HG02981 (cell line): ENCODE results near the gene SLC5A12.
A peak's percentile ranks its signal among the peaks of the same experiment; 100 is the strongest.

ENCODE experiments used
- ATAC-seq: cut with Tn5 transposase; IDR thresholded peaks from one replicate; pipeline ENCODE4 v1.9.1; 2021; ENCODE audit warnings: mild to moderate bottlenecking, moderate library complexity; ENCODE audit not compliant: unreplicated experiment

Gene SLC5A12, protein sequence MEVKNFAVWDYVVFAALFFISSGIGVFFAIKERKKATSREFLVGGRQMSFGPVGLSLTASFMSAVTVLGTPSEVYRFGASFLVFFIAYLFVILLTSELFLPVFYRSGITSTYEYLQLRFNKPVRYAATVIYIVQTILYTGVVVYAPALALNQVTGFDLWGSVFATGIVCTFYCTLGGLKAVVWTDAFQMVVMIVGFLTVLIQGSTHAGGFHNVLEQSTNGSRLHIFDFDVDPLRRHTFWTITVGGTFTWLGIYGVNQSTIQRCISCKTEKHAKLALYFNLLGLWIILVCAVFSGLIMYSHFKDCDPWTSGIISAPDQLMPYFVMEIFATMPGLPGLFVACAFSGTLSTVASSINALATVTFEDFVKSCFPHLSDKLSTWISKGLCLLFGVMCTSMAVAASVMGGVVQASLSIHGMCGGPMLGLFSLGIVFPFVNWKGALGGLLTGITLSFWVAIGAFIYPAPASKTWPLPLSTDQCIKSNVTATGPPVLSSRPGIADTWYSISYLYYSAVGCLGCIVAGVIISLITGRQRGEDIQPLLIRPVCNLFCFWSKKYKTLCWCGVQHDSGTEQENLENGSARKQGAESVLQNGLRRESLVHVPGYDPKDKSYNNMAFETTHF

DNA sequence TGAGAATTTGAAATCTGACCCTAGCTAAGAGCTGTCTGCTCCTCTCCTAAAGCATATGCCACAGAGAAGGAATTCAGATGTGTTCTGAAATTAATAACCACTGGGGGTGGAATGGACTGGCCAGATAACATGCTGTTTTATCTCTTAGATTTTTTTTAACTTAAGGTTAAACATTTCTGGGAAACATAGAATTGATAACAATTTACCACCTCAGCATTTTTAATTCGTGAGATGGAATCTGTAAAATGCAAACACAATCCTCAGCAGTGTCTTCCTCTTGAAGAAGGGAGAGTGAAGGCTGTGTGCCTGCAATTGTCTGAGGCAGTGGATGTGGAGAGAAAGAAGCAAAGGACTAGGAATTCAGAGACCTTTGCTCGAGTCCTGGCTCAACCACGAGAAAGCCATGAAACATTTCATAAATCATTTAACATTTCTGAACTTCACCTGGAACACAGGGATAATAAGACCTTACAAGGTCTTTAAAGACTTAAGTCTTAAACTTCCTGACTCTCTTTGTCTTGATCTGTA lies at the start of gene SLC5A12:
TSS of gene SLC5A12 (minus strand) at position 113 of the 528 bp plus-strand sequence. CDS start 346 bp downstream, outside the sequence.
- no peak for ATAC-seq

DNA sequence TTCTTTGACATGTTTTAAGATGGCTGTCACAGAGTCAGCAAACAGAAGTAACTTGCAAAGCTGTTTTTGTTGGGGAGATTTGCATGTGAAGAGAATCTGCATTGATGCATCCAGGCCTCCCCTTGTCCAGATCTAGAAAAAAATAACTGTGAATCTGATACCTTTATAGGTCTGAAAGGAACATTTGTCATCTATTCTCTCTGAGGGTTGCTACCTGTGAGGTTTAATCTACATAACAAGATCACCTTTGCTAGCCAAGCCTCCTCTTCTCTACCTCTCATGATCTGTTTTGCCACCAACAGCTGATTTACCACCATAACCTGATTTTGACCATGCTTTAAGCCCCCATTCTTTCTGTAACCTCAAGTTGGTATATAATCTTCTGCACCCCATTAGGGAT lies 47.2 kb upstream of the SLC5A12 start:
- no peak for ATAC-seq

DNA sequence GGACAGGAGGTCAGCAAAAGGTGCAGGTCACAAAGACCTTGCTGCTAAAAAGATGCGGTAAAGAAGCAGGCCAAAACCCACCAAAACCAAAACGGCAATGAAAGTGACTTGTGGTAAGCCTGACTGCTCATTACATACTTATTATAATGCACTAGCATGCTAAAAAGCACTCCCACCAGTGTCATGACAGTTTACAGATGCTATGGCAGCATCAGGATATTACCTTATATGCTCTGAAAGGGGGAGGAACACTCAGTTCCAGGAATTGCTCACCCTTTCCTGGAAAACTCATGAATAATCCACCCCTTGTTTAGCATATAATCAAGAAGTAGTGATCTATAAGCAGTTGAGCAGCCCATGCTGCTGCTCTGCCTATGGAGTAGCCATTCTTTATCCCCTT lies 45.2 kb upstream of the SLC5A12 start:
- ATAC-seq, result no peak

DNA sequence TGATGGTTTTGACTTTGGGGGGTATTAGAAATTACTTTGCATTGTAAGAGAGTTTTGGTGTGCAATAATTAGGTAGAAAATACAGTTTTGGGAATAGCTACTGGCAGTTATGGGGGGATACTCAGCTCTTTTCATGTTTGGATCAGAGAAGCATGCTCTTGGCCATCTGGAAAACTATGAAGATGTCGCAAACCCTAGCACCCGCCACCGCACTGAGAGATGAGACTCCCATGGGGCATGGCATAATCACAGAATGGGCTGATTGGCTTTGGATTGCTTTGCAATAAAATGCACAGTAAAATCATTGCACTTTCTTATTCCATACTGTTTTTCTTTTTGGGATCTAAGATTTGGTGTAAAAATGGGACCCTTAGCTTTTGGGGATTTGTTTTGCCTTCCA lies 43.5 kb upstream of the SLC5A12 start:
- no peak for ATAC-seq

DNA sequence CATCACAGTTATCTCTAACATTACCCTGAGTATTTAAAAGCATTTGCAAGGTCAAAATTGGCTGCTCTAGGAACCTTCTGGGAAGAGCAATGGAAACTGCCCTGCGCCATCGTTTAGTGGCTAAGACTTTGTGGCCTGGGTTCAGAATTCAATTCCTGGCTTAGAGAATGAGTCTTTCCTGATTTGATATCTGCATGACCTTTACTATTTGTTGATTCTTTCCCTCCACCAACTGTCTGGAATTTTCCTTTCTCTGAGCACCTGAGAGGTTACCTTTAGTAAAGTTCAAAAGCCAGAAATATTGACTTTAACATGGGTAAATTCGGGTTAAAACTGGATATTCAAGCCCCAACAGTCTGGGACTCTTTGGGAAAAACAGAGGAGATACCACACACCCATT lies 43.0 kb upstream of the SLC5A12 start:
- ATAC-seq, result no peak

DNA sequence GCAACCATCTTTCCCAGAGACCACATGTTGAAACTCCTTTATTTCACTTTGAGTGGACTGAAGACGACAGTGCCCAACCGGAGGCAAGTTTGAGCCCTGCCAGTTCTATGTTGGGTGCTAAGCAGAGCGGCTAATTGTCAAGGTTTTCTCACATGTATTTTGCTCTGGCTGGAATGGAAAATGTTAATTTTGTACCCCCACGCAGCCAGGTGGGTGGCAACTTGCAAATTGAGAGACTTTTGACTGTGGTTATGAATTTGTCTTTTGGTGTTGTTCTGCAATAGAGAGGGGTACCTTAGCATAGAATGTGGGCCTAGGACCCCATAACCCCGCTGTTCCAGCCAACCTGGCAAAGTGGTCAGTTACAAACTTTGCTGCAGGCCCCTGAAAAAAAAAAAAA lies 42.5 kb upstream of the SLC5A12 start:
- no peak for ATAC-seq

DNA sequence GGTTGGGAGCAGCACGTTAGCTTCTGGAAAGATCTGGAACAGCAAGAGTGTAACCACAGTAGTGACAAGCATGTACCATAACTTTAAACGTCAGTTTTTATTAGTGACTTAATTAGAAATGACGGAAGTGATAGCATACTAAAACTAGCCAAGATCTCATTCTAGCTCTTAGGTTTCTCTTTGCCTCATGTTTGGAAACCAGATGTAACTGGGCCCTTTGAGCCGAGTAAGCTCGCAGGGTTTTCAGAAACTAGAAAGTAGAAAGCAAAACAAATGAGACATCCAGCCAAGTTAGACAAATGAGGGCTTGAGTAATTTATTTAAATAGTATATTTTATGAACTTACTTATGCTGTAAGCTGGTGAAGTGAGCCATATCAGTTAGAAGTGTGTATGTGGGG lies 40.2 kb upstream of the SLC5A12 start:
- no peak for ATAC-seq

DNA sequence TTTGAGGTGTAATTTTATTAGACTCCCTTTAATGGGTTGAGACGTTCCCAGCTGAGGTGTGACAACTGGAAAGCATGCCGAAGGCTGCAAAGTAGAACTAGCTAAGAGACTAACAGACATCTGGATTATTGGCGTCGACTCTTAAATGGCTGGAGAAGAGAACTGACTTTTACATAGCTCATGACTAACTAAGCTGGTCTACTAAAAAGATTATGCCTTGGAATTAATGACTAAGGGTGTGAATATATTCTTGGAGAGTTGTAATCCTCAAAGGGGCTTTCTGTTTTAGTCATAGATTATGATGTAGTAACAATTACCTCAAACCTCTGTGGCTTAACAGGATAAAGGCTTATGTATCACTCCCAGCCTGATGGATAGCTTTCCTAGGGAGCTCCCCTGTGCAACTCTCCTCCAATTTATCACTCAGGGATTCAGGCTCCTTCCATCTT lies 39.5 kb upstream of the SLC5A12 start:
- no peak for ATAC-seq

DNA sequence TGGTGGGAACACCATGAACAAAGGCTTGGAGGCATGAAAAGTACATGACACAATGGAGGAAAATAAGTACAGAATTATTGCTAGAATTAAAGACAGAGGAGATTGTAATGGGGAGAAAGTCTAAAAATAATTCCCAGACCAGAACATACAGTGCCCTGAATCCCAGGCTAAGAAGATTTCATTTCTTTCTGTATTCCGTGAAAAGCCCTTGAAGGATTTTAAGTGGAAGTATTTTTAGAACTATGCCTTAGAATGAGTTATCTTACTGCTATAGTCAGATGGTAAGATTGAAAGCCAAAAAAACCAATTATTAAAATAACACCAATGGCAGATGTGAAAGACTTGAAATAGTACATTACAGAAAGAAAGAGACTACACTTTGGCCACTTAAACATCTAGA lies 36.1 kb upstream of the SLC5A12 start:
- no peak for ATAC-seq

DNA sequence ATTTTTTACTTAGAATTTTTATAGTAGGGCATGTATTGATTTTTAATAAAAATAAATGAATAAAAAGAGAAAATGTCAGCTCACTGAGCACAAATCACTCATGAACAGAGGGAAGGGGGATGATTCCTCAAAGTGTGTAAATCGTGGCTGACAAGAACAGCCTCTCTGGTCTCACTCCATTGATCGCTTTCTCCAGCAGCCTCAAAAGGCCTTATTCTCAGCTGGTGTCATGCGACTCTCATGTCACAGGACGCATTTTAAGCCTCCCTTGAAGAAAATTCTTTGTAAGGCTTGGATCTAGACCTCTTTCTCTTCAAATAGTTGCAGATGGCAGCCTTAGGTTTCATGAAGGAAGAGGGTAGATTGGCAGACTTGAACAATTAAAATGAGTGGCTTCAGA lies 33.9 kb upstream of the SLC5A12 start:
- no peak for ATAC-seq

DNA sequence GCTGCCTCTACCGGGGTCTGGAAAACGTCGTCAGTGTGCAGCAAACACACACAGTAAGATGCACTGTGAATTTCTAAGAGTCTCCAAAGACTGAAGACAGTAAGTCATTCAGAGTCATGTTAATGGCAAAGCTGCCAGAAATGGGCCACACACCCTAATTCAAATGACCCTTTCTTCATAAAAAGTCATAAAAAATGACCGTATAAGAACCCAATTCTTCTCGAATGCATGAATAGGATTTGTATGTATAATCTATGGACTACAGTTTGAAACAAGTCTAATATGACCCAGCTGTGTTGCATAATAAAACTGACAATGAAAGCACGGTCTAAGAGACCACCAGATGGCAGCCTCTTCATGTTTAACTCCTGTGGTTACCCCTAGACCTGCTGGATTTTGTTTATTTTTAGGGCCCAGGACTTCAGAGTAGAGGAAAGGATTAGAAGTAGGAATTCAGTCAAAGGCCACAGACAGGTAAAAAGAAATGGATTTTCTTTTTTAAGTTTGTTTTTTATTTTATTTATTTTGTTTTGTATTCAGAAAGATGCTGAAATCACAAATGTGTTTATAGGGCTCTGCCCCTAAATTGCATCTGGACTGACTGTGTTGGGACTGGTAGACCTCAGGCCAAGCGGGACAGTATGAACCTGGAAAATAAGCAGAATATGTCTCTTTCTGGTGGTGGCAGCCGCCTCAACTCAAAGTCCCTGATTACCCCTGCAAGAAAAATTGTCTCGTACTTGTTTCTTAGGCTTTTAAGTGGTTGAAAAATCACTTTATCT lies 32.1 kb upstream of the SLC5A12 start:
- ATAC-seq, result peak; percentile 72

DNA sequence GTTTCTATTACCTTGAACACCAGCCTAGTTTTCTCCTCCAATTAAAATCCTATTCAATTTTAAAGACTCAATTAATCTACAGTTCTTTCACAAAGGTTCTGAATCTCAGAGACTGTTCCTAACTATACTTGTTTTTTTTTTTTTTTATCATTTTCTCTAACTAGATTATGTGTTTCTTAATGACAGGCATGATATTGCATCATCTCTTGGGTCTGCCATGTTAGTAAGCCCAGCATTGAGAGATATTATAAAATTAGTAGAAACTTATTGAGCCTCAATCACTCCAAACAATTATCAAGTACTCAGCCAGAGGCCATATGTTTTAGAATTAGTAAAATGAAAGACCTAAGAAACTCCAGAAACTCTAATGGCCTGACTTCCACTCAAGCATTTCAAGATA lies 28.1 kb upstream of the SLC5A12 start:
- no peak for ATAC-seq

DNA sequence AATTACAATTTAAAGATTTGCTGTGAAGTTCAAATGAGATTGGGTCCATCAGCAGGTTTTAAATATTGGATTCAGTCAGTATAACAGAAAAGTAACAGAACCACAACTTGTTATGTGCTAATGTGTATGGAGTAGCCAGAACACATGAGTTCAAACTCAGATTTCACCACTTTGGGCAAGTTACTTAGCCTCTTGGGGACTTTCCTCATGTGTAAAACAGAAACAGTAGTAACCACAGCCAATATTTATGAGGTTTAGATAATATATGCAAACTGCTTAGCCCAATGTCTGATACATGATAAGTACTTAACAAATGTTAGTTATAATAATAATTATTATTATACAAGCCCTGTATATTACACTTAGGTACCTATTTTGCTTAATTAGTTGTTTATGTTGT lies 21.8 kb upstream of the SLC5A12 start:
- peak; percentile 85 for ATAC-seq

DNA sequence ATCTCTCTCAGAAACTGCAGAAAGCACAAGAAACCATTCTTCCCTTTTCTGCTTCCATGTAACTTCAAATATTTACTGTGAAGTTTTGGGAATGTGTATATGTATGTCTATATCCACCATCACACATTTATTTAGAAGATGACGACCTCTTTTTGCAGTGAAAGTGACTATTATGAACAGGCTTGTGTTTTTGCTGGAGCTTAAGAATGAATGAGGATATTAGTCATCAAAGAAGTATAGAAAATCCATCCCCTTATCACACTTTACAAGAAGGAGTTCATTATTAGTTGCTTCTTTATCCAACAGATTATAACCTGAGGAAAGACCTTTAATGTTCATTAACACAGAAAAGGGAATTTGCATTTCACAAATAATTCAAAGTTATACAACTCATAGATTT lies 21.1 kb upstream of the SLC5A12 start:
- ATAC-seq, result no peak

DNA sequence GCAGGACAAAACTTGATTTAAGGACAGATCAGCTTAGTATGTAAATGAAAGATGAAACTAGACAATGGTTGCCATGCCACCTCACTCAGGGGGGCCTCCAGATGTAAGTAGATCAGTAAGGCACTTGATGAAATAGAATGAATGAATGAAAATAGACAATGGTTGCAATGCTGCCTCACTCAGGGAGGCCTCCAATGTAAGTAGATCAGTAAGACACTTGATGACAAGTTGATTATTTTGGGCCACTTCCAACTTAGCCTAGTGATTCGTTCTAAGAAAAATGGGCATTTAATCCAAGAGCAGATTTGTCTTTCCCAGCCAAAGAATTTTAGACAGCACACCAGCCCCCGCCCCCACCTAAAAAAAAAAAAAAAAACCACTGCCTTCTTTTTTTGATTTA lies 19.2 kb upstream of the SLC5A12 start:
- no peak for ATAC-seq

DNA sequence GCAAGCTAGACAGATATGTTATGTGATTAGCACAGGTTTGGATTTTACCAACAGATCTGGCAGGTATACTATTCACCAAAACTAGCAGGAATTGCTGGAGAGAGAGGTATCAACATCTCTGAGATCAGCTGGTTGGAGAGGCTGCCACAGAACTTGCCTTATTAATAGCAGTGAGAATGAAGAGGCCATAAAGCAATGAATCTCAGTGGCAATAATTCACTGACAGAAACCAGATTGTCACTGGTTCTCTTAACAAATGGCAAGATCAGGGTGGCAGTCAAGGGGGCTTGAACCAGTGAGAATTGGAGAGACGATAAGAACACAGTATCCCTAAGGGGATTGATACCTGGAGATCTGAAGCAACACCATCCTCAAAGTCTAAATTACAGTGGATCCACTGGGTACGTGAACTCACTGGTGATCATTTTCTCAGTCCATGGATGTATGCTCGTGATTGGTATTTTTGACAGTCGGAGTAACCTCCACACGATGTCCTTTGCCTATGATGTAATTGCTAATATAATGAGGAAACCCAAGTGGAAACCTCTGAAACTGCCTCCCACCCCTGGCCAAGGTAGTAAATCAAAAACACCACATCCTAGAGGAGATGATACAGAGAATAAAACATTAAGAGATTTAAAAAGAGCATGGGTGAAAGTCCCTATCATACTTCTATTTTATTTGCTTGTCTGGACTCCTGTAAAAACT lies 17.7 kb upstream of the SLC5A12 start:
- ATAC-seq, result no peak

DNA sequence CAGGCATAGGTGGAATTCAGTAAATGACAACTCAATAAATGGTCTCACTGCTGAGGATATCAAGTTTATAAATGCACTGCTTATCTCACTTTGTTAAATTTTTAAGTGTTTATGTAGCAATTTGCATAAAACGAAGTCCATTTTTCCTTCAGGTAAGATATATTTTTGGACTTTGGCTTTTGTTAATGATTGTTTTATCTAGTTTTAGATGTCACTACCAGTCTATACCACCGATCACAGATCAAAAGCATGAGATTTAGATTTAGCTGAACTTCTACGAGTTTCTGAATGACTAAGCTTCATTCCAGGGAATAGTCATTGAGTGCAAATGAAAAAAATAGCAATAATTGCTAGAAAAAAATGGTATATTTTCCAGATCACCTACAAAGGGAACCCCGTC lies 12.8 kb upstream of the SLC5A12 start:
- ATAC-seq, result no peak

DNA sequence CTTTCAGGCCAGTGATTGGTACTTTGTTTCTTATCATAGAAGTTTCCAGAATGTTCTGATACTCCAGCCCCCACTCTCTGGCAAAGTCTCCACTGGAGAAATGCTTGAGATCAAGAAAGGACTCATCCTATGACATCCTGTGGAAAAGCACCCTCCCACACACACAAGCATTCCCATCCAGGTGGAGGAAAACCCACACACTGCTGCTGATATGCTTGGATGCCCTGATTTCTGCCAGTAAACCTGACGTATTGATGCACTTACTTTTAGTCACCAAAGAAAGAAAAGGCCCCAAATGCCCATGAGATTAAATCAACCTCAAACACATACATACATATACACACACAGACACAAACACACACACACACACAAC lies 9.2 kb upstream of the SLC5A12 start:
- ATAC-seq, result no peak

DNA sequence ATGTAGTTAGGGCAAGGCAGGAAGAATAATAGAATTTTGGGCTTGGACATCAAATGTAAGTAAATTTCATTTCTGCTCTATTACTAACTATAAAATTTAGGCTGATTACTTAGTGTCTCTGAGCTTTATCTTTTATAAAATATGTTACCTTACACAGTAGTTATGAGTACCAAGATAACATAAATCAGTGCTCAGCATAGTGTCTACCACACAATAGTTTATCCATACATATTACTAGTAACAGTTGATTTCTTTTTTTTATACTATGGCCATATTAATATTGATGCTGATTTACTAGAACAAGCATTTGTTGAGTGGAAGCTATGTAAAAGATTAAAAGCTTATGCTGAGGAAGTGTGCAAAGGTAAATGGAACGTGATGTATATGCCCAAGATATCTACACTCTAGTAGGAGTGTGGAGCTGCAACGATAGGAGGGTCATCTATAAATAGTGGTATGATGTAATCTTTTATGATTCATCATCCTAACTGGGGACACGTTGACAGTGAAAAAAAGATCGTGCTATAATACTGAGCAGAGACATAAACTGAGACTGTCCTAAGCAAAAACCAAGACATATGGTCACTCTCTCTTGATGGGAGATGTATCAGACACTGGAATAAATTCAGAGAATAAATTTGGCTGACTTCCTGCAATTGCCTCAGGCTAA lies 8.7 kb upstream of the SLC5A12 start:
- ATAC-seq, result no peak

DNA sequence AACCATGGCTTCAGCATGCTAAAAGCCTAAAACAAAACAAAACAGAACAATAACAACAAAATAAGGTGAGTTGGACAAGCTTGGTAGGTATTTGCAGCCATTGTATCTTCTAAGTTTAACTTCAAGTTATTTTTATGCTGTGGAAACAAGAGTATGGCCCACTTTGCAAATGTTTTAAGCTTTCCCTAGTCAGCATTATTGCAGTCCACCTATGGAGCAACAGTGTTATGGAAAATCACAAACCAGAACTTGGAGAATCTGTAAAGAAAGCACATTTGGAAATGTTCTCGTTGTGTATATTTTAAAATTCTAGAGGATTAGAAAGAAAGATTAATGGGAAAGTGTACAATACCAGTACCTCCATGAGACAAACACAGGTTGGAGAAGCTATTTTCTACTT lies 7.4 kb upstream of the SLC5A12 start:
- no peak for ATAC-seq
